ENCODE results near the gene IL23A.

Gene IL23A

GRCh38 chr12:56299853-56300643 lies 38.6 kb upstream of the IL23A start, which contains the start of gene CS:
CS (minus strand) TSS chr12:56300330; CDS start chr12:56300201, 129 bp downstream.
- TF ChIP-seq CTCF (IDR thresholded peaks at IDR 0.05; ENCODE audit: insufficient read depth, missing control alignments) = no peak
- peak; percentile 64 for DNase-seq (ENCODE audit: insufficient read length, low spot score)
- FAIRE-seq = no peak

- TF ChIP-seq CTCF (IDR thresholded peaks at IDR 0.05; ENCODE audit: insufficient read depth, missing control alignments) = no peak
- no peak for FAIRE-seq
- DNase-seq (ENCODE audit: insufficient read length, low spot score) = no peak
These were observed 37.8 kb upstream of the IL23A start for GRCh38 chr12:56300644-56301464.

GRCh38 chr12:56304276-56304675 lies 34.4 kb upstream of the IL23A start:
- TF ChIP-seq CTCF (IDR thresholded peaks at IDR 0.05; ENCODE audit: insufficient read depth, missing control alignments) = no peak
- DNase-seq (ENCODE audit: insufficient read length, low spot score) (no peak), FAIRE-seq (no peak)

- DNase-seq (ENCODE audit: insufficient read length, low spot score) = no peak
- no peak for TF ChIP-seq CTCF (IDR thresholded peaks at IDR 0.05; ENCODE audit: insufficient read depth, missing control alignments)
- FAIRE-seq = no peak
These were observed 33.7 kb upstream of the IL23A start for GRCh38 chr12:56304872-56305590.

- FAIRE-seq (no peak), DNase-seq (ENCODE audit: insufficient read length, low spot score) (no peak)
- TF ChIP-seq CTCF (IDR thresholded peaks at IDR 0.05; ENCODE audit: insufficient read depth, missing control alignments) = no peak
These were observed 31.3 kb upstream of the IL23A start for GRCh38 chr12:56307221-56307965.

GRCh38 chr12:56308714-56309113 lies 30.0 kb upstream of the IL23A start:
- FAIRE-seq = no peak
- no peak for TF ChIP-seq CTCF (IDR thresholded peaks at IDR 0.05; ENCODE audit: insufficient read depth, missing control alignments)
- no peak for DNase-seq (ENCODE audit: insufficient read length, low spot score)

Data from D721Med (cell line).